ENCODE results near the gene ELL.

Gene ELL

GRCh38 chr19:18450021-18450930 lies 71.6 kb downstream of the ELL start:
- in situ Hi-C loops (cut with HindIII; ENCODE audit: low pct_ligation_motif_present, low sequenced_read_pairs): no loop called here
- DNase-seq: no peak

GRCh38 chr19:18449552-18449951 lies 72.3 kb downstream of the ELL start:
- Histone ChIP-seq H3K36me3 (replicated peaks) (peaks cover 42% of the 10 kb centered on the region), H3K4me3 (ENCODE audit: low read depth, low read length) (no peak overlapping the region), H3K27ac (no peak overlapping the region), H3K27me3 (replicated peaks) (no peaks in the 10 kb centered on the region)
- in situ Hi-C loops (cut with HindIII; ENCODE audit: low pct_ligation_motif_present, low sequenced_read_pairs): no loop called here
- DNase-seq: no peak
- no peak for TF ChIP-seq CTCF (IDR thresholded peaks at IDR 0.05; ENCODE audit: low read depth, low read length, missing control alignments)

More at GRCh38 chr19:18450021-18450930, 71.6 kb downstream of the ELL start:
- Histone ChIP-seq H3K36me3 (replicated peaks) (peaks cover 37% of the 10 kb centered on the region), H3K27me3 (replicated peaks) (no peaks in the 10 kb centered on the region), H3K4me3 (ENCODE audit: low read depth, low read length) (no peak overlapping the region), H3K27ac (no peak overlapping the region)
- TF ChIP-seq CTCF (IDR thresholded peaks at IDR 0.05; ENCODE audit: low read depth, low read length, missing control alignments): no peak

GRCh38 chr19:18446811-18447359 lies 75.0 kb downstream of the ELL start:
- no peak for TF ChIP-seq CTCF (IDR thresholded peaks at IDR 0.05; ENCODE audit: low read depth, low read length, missing control alignments)
- DNase-seq: no peak
- H3K4me3 ChIP-seq (ENCODE audit: low read depth, low read length): no peak overlapping the region
- H3K27me3 ChIP-seq (replicated peaks): no peaks in the 10 kb centered on the region
- H3K36me3 ChIP-seq (replicated peaks): peaks cover 50% of the 10 kb centered on the region
- H3K27ac ChIP-seq: no peak overlapping the region
- in situ Hi-C loops (cut with HindIII; ENCODE audit: low pct_ligation_motif_present, low sequenced_read_pairs): no loop called here

GRCh38 chr19:18446145-18446810 lies 75.6 kb downstream of the ELL start:
- no peak for TF ChIP-seq CTCF (IDR thresholded peaks at IDR 0.05; ENCODE audit: low read depth, low read length, missing control alignments)
- in situ Hi-C loops (cut with HindIII; ENCODE audit: low pct_ligation_motif_present, low sequenced_read_pairs): no loop called here
- peaks cover 50% of the 10 kb centered on the region for H3K36me3 ChIP-seq (replicated peaks)
- no peaks in the 10 kb centered on the region for H3K27me3 ChIP-seq (replicated peaks)
- no peak for DNase-seq
- H3K27ac ChIP-seq: no peak overlapping the region
- H3K4me3 ChIP-seq (ENCODE audit: low read depth, low read length): no peak overlapping the region

- Histone ChIP-seq H3K36me3 (replicated peaks) (peaks cover 46% of the 10 kb centered on the region), H3K27ac (no peak overlapping the region), H3K27me3 (replicated peaks) (no peaks in the 10 kb centered on the region), H3K4me3 (ENCODE audit: low read depth, low read length) (no peak overlapping the region)
- no peak for TF ChIP-seq CTCF (IDR thresholded peaks at IDR 0.05; ENCODE audit: low read depth, low read length, missing control alignments)
- no peak for DNase-seq
- in situ Hi-C loops (cut with HindIII; ENCODE audit: low pct_ligation_motif_present, low sequenced_read_pairs): no loop called here
Observed at GRCh38 chr19:18445262-18445948, 76.5 kb downstream of the ELL start.

Measured in brain microvascular endothelial cell (primary cell).